ENCODE data around the gene MSMP.

- TF ChIP-seq EZH2 (IDR thresholded peaks at IDR 0.05; ENCODE audit: borderline replicate concordance, insufficient read depth, low read depth, low read length, poor library complexity, severe bottlenecking) (no peak), CTCF (IDR thresholded peaks at IDR 0.05) (no peak)
These were observed 12.9 kb upstream of the MSMP start for GRCh38 chr9:35766997-35767396.
